GM19455 (cell line): ENCODE measurements around the gene AGBL1.

Experiments
- ATAC-seq: cut with Tn5 transposase; IDR thresholded peaks from one replicate; pipeline ENCODE4 v1.9.1; 2021; ENCODE audit not compliant: unreplicated experiment

Gene AGBL1

DNA sequence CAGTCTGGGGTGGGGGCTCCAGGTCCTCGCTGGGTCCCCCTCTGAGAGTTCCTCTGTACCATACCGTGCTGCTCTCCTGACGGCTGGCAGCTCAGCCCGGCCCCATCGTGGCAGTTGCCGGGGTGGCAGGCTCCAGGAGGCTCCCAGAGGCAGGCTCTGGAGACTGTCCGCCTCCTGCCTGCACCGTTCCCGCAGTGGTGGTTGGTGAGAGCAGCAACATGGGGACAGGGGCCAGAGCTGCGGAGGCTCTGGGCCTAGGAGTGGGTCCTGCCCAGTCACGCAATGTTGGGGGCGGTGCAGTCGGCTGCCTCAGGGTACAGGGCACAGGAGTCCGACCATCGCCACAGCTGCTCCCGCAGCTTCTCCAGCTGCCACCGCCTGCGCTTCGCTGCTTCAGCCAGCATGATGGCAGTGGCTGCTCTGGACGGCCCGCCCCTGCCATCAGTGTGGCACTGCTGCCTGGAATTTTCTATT is 492.7 kb downstream of the AGBL1 start:
- ATAC-seq: no peak

DNA sequence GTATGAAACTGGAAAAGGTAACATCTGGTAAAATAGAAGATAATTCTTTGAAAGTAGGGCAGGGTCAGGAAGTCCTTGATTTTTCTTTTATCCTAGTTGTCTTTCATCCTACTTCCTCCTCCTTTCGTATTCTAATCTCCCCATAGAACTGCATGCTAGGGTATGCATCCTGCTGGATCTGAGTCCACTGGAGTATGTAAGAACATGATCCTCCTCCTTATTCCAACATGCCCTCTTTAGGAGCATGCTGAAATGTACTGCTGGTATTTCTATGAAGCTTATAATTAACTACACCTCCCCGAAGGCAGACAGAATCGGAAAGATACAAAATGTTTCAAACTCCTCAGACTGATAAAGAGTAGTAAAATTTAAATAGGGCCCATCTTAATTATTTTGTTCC is 493.8 kb downstream of the AGBL1 start:
- ATAC-seq: no peak

DNA sequence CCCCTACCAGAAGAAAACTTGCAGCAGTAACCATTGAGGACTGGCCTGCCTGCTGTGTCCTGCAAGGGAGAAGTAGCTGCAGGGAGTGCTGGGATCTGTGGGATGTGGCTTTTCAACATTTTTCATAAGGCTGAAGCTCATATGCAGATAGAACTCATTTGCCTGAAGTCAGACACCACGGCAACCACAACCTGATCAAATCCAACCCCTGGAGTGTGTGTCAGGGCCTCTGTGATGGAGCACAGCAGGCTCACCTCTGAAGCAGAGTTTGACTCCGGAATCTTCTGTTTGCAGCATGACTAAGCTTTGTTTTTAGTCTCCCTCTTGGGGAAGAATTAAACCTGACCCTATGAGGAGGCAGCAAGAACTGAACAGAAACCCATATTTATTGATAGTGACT is 508.7 kb downstream of the AGBL1 start:
- ATAC-seq: no peak

DNA sequence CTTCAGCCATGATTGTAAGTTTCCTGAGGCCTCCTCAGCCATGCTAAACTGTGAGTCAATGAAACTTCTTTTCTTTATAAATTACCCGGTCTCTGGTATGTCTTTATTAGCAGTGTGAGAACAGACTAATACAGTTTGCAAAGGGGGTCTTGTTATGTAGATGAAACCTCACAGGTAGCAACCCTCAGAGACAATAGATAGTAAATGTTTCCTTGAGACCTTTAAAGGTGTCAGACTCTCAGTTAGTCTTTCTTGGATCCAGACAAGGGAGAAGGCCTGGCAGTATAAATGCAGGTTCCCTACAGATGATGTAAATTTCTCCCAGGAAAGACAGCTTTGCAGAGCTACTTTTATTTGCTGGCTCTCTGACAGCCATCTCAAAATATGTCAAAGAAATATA is 510.8 kb downstream of the AGBL1 start:
- no peak for ATAC-seq

DNA sequence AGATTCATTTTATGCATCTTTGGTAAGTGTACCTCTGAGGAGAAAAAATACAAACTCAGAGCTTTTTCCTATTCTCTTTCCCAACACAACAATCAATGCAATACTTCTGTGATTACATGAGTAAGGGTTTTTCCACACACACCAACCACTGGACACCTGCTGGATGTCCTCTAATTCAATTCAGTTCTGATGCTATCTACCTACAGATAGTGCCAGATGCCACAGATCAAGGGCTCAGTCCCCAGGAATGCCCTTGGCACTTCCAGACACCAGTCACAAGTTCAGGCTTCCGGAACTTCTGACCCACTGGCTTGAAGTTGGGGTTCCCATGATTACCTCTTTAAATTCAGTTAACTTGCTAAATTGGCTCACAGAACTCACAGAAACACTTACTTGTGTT is 511.5 kb downstream of the AGBL1 start:
- no peak for ATAC-seq

DNA sequence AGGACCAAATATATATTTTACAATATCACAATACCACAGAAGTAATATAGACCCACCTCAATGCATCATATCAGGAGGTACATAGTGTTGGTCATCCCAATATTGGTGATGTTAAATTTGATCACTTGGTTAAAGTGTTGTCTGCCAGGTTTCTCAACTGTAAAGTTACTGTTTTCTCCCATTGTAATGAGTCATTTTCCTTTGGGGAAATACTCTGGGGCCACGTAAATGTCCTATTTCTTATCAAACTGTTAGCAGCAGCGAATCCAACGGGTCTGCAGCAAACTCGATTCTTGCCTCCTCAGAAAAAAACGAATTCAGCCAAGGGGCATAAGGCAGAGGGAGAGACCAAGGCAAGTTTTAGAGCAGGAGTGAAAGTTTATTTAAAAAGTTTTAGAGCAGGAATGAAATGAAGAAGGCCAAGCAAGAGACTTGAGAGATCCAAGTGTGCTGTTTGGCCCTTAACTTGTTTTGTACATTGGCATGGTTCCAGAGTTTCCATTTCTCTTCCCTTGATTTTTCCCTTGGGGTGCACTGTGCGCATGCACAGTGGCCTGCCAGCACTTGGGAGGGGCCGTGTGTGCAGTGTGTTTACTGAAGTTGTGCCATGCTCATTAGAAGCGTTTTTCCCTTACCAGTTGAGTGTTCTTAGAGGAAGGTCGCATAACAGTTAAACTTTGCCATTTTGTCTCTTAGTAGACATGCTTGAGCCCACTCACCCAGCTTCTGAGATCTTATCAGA is 512.5 kb downstream of the AGBL1 start:
- no peak for ATAC-seq

DNA sequence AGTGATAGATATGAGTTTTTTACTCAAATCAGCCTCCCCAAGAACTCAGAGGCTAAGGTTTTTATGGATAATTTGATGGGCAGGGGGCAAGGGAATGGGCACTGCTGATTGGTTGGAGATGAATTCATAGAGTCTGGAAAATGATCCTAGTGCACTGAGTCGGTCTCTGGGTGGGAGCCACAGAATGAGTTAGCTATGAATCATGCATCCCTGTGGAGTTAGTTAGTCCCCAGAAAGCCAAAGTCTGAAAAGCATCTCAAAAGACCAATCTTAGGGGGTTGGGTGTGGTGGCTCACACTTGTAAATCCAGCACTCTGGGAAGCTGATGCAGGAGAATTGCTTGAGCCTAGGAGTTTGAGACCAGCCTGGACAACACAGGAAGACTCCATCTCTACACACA is 516.1 kb downstream of the AGBL1 start:
- ATAC-seq: no peak

DNA sequence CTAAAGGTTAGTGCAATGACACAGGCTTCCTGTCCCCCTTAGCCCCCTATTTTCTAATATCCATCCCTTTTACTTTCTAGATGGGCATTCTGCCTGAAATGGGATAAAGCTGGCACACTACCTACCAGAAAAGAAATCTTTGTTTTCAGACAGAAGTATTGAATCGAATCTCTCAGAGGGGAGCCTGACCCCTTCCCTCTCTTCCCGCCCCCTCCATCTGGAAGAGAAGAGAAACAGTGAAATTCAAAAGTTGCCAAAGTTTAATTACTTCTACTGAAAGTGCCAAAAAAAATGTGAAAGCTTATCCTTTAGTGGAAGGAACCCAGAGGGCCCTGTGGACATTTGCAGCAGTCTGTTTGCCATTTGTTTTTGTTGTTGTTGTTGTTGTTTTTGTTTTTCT is 523.8 kb downstream of the AGBL1 start:
- no peak for ATAC-seq

DNA sequence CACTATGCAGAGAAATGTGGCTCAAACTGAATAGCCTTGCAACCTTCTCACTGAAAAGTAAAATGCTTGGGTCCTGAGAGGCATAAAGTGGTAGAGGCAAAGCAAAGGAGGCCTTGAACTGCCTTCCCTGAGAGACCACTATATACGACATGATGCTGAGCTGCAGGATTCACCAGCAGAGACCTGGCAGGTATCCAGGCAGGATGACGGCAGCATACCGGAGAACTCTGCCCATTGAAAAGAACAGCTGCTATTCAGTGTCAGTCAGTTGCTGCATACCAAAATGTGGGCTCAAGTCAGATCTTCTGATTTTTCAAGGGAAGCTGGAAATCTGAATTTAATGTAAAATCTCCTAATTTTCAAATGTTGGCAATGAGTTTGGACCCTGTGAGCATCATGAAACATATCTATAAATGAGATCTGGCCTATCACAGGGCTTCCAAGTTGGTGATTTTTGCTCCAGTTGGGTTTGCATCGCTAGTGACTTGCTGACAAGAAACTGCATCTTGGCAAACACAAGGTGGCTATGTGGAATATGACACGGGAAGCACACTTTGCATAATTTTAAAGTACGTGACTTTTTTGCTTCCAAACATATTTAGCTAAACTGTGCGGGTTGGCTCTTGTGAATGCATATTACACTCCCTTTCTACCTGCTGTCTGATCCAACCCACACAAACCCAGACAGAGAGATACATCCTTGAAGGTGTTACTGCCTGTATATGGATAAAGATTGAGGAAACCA is 529.0 kb downstream of the AGBL1 start:
- no peak for ATAC-seq

DNA sequence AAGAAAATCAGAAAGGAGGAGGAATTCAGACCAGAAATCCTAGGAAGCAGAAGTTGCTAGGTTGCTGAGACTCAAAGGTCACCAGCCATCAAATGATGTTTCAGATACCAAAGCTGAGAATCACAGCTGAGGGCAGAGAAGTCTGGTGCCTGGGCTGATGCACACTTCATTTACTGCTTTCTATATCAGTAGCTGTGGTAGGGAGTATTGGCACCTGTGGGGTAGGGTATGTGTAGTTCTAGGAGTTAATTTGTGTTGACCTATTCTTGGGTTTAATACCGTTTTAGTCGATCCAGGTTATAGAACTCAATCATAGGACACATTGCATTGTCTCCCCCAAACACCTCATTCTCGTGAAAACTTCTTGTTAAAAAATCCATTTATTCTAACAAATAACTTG is 529.6 kb downstream of the AGBL1 start:
- ATAC-seq: no peak

DNA sequence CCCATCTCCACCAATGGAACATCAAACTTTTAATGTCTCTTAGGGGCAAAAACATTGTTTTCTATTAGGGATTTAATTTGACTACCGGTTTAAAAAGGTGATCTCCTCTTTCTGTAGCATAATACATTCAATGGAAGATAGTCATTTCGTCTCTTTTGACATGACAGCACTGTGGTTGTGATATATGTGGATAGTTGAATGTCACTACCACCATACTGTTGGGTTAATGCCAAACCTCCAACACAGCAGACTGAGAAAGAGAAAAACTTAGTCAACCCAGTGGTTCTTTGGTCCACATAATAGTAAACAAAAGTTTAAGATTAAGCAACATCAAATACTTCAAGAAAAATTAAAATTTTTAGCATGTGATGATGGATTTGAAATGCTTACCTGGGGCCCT is 530.4 kb downstream of the AGBL1 start:
- no peak for ATAC-seq

DNA sequence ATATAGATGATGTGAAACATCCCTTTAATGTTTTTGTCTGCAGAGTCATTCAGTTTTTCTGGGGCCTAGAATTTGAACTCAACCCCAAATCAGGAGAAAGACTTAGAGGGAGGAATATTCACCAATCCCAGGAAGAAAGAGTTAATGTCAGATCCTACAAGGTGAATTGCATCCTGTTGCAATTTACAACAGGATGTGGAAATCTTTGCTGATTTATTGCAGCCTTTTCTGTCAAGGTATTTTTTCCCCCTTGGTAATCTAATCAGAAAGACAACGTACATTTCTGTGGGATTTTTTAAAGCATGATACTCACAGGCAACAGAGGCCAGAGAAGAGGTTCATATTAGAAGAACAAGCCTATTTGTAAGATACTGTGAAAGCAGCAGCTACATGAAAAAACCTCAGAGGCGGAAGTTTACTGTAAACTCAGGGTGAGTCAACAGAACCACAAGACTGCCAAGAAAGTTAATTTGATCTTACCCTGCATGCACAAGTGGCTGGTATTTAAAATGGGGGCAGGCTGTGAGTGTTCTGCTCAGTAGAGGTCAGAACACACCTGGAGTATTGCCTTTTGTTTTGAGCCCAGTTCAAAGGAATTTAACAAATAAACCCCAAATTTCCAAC is 531.9 kb downstream of the AGBL1 start:
- no peak for ATAC-seq

DNA sequence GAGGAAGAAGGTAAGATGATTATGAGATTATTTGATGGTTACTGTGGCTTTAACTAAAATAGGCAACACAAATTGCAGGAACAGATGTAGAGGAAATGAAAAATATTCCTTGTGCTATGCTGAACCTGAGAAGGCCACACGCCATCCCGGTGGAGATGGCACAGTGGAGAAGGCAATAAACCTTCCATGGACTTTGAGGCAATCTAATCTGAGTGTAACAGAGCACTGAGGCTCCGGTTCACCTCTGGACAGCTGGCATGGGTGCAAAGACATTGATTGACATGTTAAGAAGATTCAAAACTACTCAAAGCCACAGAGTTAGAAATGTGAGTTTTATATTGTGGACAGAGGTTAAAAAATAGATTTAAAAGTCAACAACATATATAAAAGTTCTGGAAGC is 535.7 kb downstream of the AGBL1 start:
- no peak for ATAC-seq

DNA sequence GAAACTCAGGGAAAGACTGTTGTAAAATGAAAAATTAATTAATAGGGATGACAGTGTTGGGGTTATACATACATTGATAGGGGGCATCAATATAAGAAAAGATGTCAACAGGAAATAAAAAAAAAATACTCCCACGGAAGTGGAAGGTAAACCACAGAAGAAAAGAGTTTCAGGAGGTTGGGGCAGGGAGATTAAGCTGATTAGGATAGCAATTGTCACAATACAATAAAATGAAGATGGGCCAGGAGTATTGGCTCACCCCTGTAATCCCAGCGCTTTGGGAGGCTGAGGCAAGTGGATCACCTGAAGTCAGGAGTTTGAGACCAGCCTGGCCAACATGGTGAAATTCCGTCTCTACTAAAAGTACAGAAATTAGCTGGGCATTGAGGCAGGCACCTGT is 536.1 kb downstream of the AGBL1 start:
- no peak for ATAC-seq

DNA sequence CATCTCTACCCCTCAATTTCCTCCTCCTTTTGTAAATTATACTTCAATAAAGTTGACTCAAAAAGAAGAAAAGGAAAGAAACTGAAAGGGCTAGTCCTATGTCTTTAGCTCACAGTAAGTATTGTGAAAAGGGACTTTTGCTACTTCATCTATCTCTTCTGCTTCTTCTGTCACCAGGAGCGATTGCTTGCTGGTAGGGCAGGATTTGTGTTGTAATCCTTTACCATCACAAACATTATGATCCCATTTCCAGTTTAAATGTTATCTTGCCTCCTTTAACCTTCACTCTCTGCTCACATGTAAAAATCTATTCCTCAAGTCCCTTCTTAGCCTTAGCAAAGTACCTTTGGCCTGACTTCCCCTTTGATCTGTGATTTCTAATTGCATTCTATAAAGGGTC is 537.1 kb downstream of the AGBL1 start:
- ATAC-seq: no peak

DNA sequence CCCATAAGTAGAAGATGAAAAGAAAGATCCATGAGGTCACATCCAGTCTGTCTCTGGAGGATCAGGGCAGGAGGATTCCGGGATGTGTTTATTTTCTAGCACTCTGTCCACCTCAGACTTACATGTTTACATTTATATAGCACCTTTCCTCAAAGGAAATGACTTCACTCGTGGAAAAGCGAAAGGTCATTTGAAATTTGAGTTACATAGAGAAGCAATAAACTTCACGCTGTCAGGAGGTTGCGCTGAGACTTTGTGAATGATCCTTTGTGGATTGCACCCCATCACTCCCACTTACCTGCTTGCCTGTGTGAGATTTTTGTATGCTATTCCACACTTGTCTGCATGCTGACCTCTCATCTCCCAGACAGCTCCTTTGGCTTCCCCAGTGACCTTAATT is 540.5 kb downstream of the AGBL1 start:
- ATAC-seq: no peak

DNA sequence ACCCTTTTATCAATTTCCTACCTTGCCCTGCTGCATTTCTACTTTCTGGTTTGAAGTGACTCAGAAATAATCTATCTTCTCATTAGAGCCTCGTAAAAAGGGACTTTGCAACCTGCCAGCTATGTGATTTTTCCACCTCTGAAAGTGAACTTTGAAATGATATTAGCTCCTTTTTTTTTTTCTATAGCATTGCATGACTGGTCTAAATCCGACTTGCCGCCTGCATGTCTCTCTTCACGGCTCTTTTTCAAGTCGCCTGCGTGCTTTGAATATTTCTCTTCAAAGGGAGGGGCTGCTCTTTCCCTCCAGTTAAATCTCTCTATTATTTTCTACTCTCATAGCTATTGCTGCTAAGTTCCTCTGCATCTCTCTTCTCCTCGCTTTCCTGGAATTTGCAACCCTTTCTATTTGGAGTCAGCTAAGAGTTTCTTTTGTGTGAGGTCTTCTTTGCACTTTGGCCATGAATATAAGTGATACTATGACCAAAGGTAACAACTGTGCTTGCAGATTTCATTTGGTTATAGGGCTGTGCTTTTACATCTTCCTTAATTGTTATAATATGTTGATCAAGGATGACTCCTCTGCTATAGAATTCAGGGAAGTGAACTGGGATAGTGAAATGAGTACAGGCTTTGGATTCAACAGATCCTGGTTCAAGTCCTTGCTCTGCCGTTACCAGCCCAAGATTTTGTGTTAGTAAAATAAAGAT is 541.1 kb downstream of the AGBL1 start:
- no peak for ATAC-seq

DNA sequence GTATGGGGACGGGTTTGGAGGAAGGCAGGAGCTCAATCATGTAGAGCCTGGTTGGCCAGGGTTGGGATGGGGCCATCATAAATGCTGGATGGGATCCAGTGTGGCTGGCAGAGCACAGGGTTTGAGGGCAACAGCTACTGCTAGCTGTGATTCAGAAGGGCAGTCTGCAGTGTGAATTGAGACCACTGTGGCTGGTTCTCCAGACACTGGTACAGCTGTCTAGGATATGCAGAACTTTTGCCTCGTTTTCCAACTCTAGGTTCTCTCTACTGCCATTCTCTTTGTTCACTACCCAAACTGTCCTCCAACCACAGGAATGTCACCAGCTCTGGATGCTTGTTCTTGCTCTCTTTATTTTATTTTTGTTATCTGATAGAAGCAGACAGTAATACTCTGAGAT is 543.6 kb downstream of the AGBL1 start:
- ATAC-seq: no peak

DNA sequence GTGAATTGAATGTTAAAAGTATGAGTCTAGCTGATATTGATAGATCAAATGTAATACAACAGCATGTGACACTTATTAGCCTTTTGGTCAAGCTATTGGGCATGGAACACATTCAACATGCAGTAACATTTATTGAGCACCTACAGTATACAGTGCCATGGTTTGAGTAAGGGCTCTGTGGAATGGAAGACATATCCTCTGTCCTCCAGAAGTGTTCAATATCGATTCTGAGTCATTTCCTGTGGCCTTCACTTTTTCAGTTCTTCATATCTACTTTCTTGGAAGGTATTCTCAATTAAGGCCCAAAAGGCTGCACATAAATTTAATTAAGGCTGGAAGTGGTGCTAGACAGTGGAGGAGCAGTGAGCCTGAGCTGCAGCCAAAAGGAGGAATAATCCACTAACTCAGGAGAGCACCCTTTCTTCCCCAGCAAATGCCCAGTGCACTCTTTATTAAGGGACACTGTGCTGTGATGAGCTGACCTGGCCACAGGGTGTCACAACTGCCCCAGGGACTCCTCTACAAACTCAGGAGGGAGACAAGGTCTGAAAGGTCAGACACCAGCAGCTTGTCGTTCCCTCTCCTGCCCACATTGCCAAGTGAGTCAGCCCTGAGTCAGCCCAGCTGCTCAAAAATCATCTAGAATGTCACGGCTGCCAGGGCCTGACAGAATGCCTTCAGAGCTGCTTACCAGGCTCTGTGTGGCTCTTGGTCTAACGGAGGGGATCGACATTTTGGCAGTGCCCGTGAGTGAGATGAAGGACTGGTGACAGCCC is 544.8 kb downstream of the AGBL1 start:
- no peak for ATAC-seq

DNA sequence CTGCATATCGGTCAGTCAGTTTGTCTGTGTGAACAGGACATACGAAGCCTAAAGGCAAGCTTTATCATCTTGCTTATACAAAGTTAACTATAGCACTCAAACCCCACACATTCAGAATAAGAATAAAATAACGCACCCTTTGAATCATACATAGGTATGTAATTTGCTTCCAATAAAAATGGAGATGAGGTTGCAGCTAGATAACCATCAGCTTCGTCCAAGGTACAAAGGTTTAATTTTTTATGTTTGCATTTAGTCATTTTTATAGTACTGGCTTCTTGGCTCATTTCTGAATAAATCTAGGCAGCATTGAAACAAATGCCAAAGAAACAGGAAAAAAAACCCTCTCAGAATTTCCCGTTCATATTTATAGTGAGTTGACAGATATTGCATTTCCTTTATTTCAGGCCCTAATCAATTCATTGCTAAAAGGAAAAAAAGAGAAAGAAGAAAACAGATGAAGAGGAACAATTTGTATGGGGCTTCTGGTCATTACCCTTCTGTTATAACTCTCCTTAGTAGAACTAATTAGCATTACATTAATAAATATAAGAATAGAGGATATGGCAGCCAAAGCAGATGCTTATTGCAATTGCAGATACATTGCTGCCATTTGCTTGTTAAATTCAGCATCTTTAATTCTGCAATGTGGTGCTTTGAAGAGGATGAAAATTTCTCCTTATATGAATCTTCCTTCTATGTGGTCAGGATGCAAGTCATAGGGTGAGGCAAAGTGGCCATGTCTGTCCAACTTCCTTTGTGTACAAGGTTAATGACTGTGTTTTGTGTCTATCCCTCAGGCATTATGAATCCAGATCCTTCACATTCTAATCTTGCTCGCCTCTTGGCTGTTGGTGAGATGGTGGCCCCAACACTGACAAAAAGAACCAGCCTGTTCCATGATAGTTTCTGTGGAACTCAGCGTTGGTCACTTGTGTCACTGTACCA is 550.0 kb downstream of the AGBL1 start:
- no peak for ATAC-seq
